WERI-Rb-1 (cell line): ENCODE data around the gene SEZ6L.

Source experiments
- DNase-seq: peaks from one replicate; pipeline ENCODE4 v3.0.0-alpha.2; 2020
- H3K27ac ChIP-seq: fragments of 250-450 bp; sonication (Bioruptor Pico); 2 replicates; pipeline ENCODE4 v1.5.1; 2020; ENCODE audit warnings: mild to moderate bottlenecking, moderate library complexity
- H3K27me3 ChIP-seq: fragments of 250-450 bp; sonication (Bioruptor Pico); 2 replicates; pipeline ENCODE4 v1.5.1; 2021; ENCODE audit warnings: mild to moderate bottlenecking, low read depth, moderate library complexity; ENCODE audit not compliant: insufficient read depth, severe bottlenecking
- H3K36me3 ChIP-seq: fragments of 250-450 bp; sonication (Bioruptor Pico); 2 replicates; pipeline ENCODE4 v1.5.1; 2020; ENCODE audit warnings: mild to moderate bottlenecking, moderate library complexity
- H3K4me3 ChIP-seq: 2 replicates; pipeline ENCODE4 v1.5.1; 2011; ENCODE audit warnings: low read depth, mild to moderate bottlenecking, control low read depth, low read length
- H3K9me3 ChIP-seq: fragments of 250-450 bp; sonication (Bioruptor Pico); 2 replicates; pipeline ENCODE4 v1.5.1; 2021; ENCODE audit warnings: mild to moderate bottlenecking, moderate library complexity; ENCODE audit not compliant: severe bottlenecking
- CTCF ChIP-seq: IDR thresholded peaks from 2 replicates; pipeline ENCODE4 v1.5.1; 2011; ENCODE audit warnings: low read depth, mild to moderate bottlenecking, control low read depth, inconsistent platforms, low read length

The SEZ6L gene

GRCh38 chr22:26357281-26357680 lies 188.0 kb downstream of the SEZ6L start:
- DNase-seq: no peak
- H3K27ac ChIP-seq: no peak overlapping the region
- H3K36me3 ChIP-seq: no peaks in the 10 kb centered on the region
- no peak overlapping the region for H3K4me3 ChIP-seq
- no peaks in the 10 kb centered on the region for H3K9me3 ChIP-seq
- H3K27me3 ChIP-seq: no peaks in the 10 kb centered on the region
- TF ChIP-seq CTCF: no peak

GRCh38 chr22:26357813-26358212 lies 188.6 kb downstream of the SEZ6L start:
- Histone ChIP-seq H3K27ac (no peak overlapping the region), H3K36me3 (no peaks in the 10 kb centered on the region), H3K27me3 (no peaks in the 10 kb centered on the region), H3K4me3 (no peak overlapping the region), H3K9me3 (no peaks in the 10 kb centered on the region)
- no peak for TF ChIP-seq CTCF
- DNase-seq: no peak

- DNase-seq: no peak
- TF ChIP-seq CTCF: no peak
These were observed 189.9 kb downstream of the SEZ6L start for GRCh38 chr22:26359156-26359555.

DNA sequence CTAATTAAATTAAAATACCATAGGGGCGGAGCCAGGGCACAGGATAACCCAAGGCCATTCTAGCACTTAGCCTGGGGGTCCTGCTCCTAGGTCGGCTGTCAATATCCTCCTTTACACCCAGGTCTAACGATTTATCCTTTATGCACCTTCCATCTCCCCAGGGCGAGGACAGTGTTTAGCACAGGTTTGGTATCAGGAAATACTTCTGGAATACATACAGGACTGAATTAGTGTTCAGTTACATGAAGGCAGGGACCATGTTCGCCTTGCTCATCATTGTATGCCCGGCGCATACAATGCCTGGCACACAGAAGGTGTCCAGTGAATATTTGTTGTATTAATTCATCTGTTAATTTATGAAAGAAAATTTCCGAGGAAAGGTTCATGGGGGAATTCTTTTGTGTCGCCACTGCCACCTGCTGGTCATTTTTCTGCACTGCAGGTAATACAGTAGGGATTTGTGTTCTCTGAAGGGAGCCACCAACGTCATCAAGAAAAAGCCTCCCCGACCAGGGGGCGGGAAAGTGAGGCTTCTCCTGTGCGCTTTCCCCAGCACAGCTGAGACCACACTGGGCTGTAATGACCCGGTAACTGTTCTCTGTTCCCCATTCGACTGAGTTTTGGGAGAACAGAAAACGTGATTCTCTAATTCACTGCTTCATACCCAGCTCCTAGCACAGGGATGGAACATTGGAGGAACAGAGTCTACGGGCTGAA lies 191.1 kb downstream of the SEZ6L start:
- H3K36me3 ChIP-seq: no peaks in the 10 kb centered on the region
- H3K27ac ChIP-seq: no peak overlapping the region
- no peaks in the 10 kb centered on the region for H3K27me3 ChIP-seq
- TF ChIP-seq CTCF: peak; percentile 68
- peak; percentile 85 for DNase-seq
- no peaks in the 10 kb centered on the region for H3K9me3 ChIP-seq
- peak overlapping the region; percentile 65 for H3K4me3 ChIP-seq

More at GRCh38 chr22:26359156-26359555, 189.9 kb downstream of the SEZ6L start:
- Histone ChIP-seq H3K27me3 (no peaks in the 10 kb centered on the region), H3K4me3 (no peak overlapping the region), H3K27ac (no peak overlapping the region), H3K36me3 (no peaks in the 10 kb centered on the region), H3K9me3 (no peaks in the 10 kb centered on the region)

- no peaks in the 10 kb centered on the region for H3K9me3 ChIP-seq
- H3K27me3 ChIP-seq: no peaks in the 10 kb centered on the region
- no peak for DNase-seq
- H3K4me3 ChIP-seq: no peak overlapping the region
- H3K27ac ChIP-seq: no peak overlapping the region
- TF ChIP-seq CTCF: no peak
- no peaks in the 10 kb centered on the region for H3K36me3 ChIP-seq
These were observed 193.2 kb downstream of the SEZ6L start for GRCh38 chr22:26362471-26362870.
